ENCODE results near the gene ATF4.
A peak's percentile ranks its signal among the peaks of the same experiment; 100 is the strongest.

The ATF4 gene

GRCh38 chr22:39535831-39536449 lies 15.6 kb downstream of the ATF4 start:
- Histone ChIP-seq H3K27ac (ENCODE audit: extremely low read depth, low read depth, low read length) (no peak overlapping the region), H3K36me3 (ENCODE audit: control insufficient read depth in 2 of 2, insufficient read depth in 1 of 2, low read length in 2 of 2) (peaks cover 0 to 7% of the 10 kb centered on the region in 2 experiments; a peak in 1 of 3 replicates), H3K4me3 (ENCODE audit: low read depth, low read length) (no peak overlapping the region), H3K4me1 (ENCODE audit: control insufficient read depth, insufficient read depth, low read length) (peaks cover 6% of the 10 kb centered on the region), H3K9me3 (ENCODE audit: control insufficient read depth, insufficient read depth, low read depth, low read length) (no peaks in the 10 kb centered on the region)
- ChIA-PET CTCF (interaction anchor here (0.6 to 13.7 kb wide), 12 partner anchors 21 to 1116 kb away, joined by 3 to 380 read pairs (median 8); no protein-coding TSS in a partner anchor), POLR2A (interaction anchor here (0.6 kb wide), 2 partner anchors 144 to 1891 kb away, joined by 3 to 7 read pairs; no protein-coding TSS in a partner anchor)
- TF ChIP-seq, protein P1, sequence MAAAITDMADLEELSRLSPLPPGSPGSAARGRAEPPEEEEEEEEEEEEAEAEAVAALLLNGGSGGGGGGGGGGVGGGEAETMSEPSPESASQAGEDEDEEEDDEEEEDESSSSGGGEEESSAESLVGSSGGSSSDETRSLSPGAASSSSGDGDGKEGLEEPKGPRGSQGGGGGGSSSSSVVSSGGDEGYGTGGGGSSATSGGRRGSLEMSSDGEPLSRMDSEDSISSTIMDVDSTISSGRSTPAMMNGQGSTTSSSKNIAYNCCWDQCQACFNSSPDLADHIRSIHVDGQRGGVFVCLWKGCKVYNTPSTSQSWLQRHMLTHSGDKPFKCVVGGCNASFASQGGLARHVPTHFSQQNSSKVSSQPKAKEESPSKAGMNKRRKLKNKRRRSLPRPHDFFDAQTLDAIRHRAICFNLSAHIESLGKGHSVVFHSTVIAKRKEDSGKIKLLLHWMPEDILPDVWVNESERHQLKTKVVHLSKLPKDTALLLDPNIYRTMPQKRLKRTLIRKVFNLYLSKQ (tag by site-specific recombination; IDR thresholded peaks at IDR 0.05; ENCODE audit: borderline replicate concordance) = no peak
- TF ChIP-seq ZNF354C (tag by site-specific recombination; IDR thresholded peaks at IDR 0.05; ENCODE audit: borderline replicate concordance, low read depth) = no peak
- TF ChIP-seq ZFHX2 (tag by site-specific recombination; conservative IDR thresholded peaks at IDR 0.05) = no peak
- TF ChIP-seq ZNF768 (tag by site-specific recombination; IDR thresholded peaks at IDR 0.05) = peak; percentile 92; the same call in 1 of the 2 replicates
- TF ChIP-seq ZNF549 (tag by site-specific recombination; IDR thresholded peaks at IDR 0.05) = no peak
- no peak for TF ChIP-seq ZNF10 (tag by site-specific recombination; IDR thresholded peaks at IDR 0.05)

GRCh38 chr22:39536711-39537110 lies 16.3 kb downstream of the ATF4 start:
- Histone ChIP-seq H3K9me3 (ENCODE audit: control insufficient read depth, insufficient read depth, low read depth, low read length) (no peaks in the 10 kb centered on the region), H3K4me1 (ENCODE audit: control insufficient read depth, insufficient read depth, low read length) (no peaks in the 10 kb centered on the region), H3K27ac (ENCODE audit: extremely low read depth, low read depth, low read length) (no peak overlapping the region), H3K36me3 (ENCODE audit: control insufficient read depth in 2 of 2, insufficient read depth in 1 of 2, low read length in 2 of 2) (no peaks in the 10 kb centered on the region), H3K4me3 (ENCODE audit: low read depth, low read length) (no peak overlapping the region)
- TF ChIP-seq ZNF174 (tag by site-specific recombination; IDR thresholded peaks at IDR 0.05) = no peak
- no peak for TF ChIP-seq TRIM28 (IDR thresholded peaks at IDR 0.05; ENCODE audit: borderline replicate concordance, low read length)
- no peak for TF ChIP-seq ZNF146 (tag by site-specific recombination; IDR thresholded peaks at IDR 0.05)
- no peak for TF ChIP-seq YY1 (tag by site-specific recombination; IDR thresholded peaks at IDR 0.05)
- no peak for TF ChIP-seq ZNF121 (tag by site-specific recombination; IDR thresholded peaks at IDR 0.05)
- ChIA-PET POLR2A (no interaction called here), CTCF (interaction anchor here (0.6 to 7.1 kb wide), 10 partner anchors 7 to 812 kb away, joined by 3 to 109 read pairs (median 6); no protein-coding TSS in a partner anchor)

DNA sequence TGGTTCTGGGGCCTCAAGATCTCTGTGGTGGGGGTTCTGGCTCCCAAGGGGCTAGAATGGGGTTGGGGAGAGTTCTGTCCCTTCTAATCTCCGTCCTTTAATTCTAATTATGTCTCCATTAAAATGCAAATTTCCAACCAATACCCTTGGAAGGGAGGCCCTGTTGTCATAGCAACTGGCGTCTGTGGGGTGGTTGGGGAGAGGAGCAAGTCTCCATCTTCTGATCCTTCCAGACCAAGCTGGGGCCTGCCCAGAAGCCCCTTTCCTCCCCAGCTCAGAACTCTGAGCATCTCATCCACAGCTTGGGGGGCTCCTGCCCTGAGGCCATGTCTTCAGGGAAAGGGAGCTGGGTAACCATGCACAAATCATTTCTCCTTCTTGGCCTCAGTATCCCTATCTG lies 17.6 kb downstream of the ATF4 start:
- H3K4me3 ChIP-seq (ENCODE audit: low read depth, low read length) = no peak overlapping the region
- no peak for TF ChIP-seq KLF16 (tag by site-specific recombination; IDR thresholded peaks at IDR 0.05)
- no peak for TF ChIP-seq ZNF623 (tag by site-specific recombination; IDR thresholded peaks at IDR 0.05)
- no peak for TF ChIP-seq ZNF707 (tag by site-specific recombination; IDR thresholded peaks at IDR 0.05)
- TF ChIP-seq, protein P2, sequence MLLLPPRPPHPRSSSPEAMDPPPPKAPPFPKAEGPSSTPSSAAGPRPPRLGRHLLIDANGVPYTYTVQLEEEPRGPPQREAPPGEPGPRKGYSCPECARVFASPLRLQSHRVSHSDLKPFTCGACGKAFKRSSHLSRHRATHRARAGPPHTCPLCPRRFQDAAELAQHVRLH (tag by site-specific recombination; IDR thresholded peaks at IDR 0.05) = no peak
- no peak for TF ChIP-seq ZNF660 (tag by site-specific recombination; IDR thresholded peaks at IDR 0.05)
- no peak for TF ChIP-seq BCL11A (tag by site-specific recombination; IDR thresholded peaks at IDR 0.05; ENCODE audit: low read depth)
- no peak for TF ChIP-seq BCL11B (tag by site-specific recombination; IDR thresholded peaks at IDR 0.05; ENCODE audit: low read depth)
- TF ChIP-seq ZNF548 (tag by site-specific recombination; IDR thresholded peaks at IDR 0.05) = no peak
- no peak for TF ChIP-seq ZNF221 (tag by site-specific recombination; IDR thresholded peaks at IDR 0.05; ENCODE audit: borderline replicate concordance)
- no peak for TF ChIP-seq KLF9 (tag by site-specific recombination; IDR thresholded peaks at IDR 0.05; ENCODE audit: low read depth)
- TF ChIP-seq ZNF514 (tag by site-specific recombination; IDR thresholded peaks at IDR 0.05) = no peak
- no peak for TF ChIP-seq ZNF112 (tag by site-specific recombination; IDR thresholded peaks at IDR 0.05)
- H3K36me3 ChIP-seq (ENCODE audit: control insufficient read depth in 2 of 2, insufficient read depth in 1 of 2, low read length in 2 of 2) = no peaks in the 10 kb centered on the region
- CTCF ChIA-PET = interaction anchor here (0.7 to 1.8 kb wide), 5 partner anchors 268 to 502 kb away, joined by 3 to 8 read pairs (median 3); no protein-coding TSS in a partner anchor
- no peaks in the 10 kb centered on the region for H3K9me3 ChIP-seq (ENCODE audit: control insufficient read depth, insufficient read depth, low read depth, low read length)
- POLR2A ChIA-PET = interaction anchor here (1.0 kb wide), 1 partner anchor 503 kb away, joined by 3 read pairs; no protein-coding TSS in a partner anchor
- H3K27ac ChIP-seq (ENCODE audit: extremely low read depth, low read depth, low read length) = no peak overlapping the region
- H3K4me1 ChIP-seq (ENCODE audit: control insufficient read depth, insufficient read depth, low read length) = no peaks in the 10 kb centered on the region
